Sigmoid colon (tissue), 4 donors: ENCODE results near the gene APOA5.

ENCODE experiments used
- CTCF ChIP-seq, 4 experiments: fragments of 450-650 bp in 3 of 4; fragments of 200-600 bp in 1 of 4; IDR thresholded peaks; one replicate each; pipeline ENCODE4 v1.5.1; 2016 to 2019; ENCODE audit warnings: antibody characterized with exemption in 4 of 4, mild to moderate bottlenecking in 3 of 4, moderate library complexity in 2 of 4
- EP300 ChIP-seq, 4 donors: sonication (generic); formaldehyde crosslinking; IDR thresholded peaks; one replicate each; pipeline ENCODE4 v1.6.1; 2017; ENCODE audit warnings: antibody characterized with exemption in 4 of 4
- POLR2A ChIP-seq, 2 donors: fragments of 450-650 bp; IDR thresholded peaks; one replicate each; pipeline ENCODE4 v1.6.1; 2016; ENCODE audit warnings: antibody characterized with exemption in 2 of 2, mild to moderate bottlenecking in 2 of 2, moderate library complexity in 2 of 2
- POLR2AphosphoS5 ChIP-seq, 4 donors: sonication (generic); formaldehyde crosslinking; IDR thresholded peaks; one replicate each; pipeline ENCODE4 v1.6.1; 2017; ENCODE audit warnings: antibody characterized with exemption in 4 of 4

- no peak for TF ChIP-seq CTCF (IDR thresholded peaks at IDR 0.05)
- no peak for TF ChIP-seq POLR2AphosphoS5 (IDR thresholded peaks at IDR 0.05)
- no peak for TF ChIP-seq EP300 (IDR thresholded peaks at IDR 0.05)
- TF ChIP-seq POLR2A (IDR thresholded peaks at IDR 0.05) = no peak
These were observed 2.1 kb upstream of the APOA5 start for GRCh38 chr11:116793772-116794097.
